Measurements from ENCODE around the gene PIK3R6.
A peak's percentile ranks its signal among the peaks of the same experiment; 100 is the strongest.

PIK3R6 gene

DNA sequence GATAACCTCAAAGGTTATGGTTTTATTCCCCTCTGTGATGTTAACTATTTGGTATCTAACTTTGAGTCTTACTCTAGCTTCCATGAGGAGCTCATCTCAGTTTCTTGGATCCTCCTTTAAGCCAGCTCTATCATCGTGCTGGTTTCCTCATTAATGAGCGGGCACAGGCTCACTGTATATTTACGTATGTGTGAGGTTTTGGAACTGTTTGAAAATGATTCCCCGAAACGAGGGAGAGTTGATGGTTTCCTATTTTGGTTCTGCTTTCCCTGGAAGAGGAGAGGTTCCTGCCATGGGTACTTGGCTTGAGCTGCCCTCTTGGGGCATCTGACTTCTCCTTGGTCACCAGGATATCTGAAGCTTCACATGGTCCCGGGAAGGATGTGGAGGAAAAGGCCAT, 32.7 kb upstream of the PIK3R6 start:
- no peak for TF ChIP-seq CTCF (IDR thresholded peaks at IDR 0.05; ENCODE audit: borderline replicate concordance, insufficient read depth, low read depth, low read length)
- H3K4me3 ChIP-seq (ENCODE audit: low read depth, low read length) = no peak overlapping the region

DNA sequence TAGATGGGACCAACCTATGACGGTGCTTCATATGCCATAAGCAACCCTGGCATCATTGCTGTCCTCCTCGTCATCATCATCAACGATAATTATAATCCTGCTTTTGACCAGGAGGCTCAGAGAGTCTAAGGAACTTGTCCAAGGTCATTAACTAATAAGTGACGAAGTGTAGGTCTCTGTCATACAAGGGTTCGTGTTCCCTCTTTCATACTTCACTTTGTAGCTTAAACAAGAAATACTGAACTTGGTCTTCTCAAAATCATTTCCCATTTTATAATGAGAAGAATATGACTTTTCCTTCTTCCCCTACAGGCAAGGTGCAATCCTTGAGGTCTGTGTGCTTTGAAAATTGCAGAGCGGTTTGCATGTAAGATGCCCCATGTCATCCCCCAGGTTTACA, 31.2 kb upstream of the PIK3R6 start:
- no peak overlapping the region for H3K4me3 ChIP-seq (ENCODE audit: low read depth, low read length)
- TF ChIP-seq CTCF (IDR thresholded peaks at IDR 0.05; ENCODE audit: borderline replicate concordance, insufficient read depth, low read depth, low read length) = no peak

DNA sequence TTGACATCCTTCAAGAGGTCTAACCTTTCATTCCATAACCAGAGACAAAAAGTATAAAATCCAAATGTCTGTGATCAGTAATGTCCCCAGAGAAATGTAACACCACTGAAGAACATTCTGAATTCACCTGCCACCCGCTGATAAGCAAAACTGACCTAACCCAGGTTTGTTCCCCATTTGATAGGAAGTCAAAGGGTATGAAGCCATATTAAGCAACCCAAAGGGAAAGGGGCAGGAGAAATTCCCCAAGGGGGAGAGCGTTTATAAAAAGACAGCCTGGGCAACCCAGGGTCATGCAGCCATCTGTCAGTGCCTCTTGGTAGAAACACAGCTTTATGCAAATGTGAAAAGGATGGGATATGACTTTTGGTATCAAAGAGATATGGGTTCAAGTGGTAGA, 30.7 kb upstream of the PIK3R6 start:
- TF ChIP-seq CTCF (IDR thresholded peaks at IDR 0.05; ENCODE audit: borderline replicate concordance, insufficient read depth, low read depth, low read length) = no peak
- no peak overlapping the region for H3K4me3 ChIP-seq (ENCODE audit: low read depth, low read length)

- no peak for TF ChIP-seq CTCF (IDR thresholded peaks at IDR 0.05; ENCODE audit: borderline replicate concordance, insufficient read depth, low read depth, low read length)
- no peak overlapping the region for H3K4me3 ChIP-seq (ENCODE audit: low read depth, low read length)
Observed at GRCh38 chr17:8896641-8897635, 29.5 kb upstream of the PIK3R6 start.

DNA sequence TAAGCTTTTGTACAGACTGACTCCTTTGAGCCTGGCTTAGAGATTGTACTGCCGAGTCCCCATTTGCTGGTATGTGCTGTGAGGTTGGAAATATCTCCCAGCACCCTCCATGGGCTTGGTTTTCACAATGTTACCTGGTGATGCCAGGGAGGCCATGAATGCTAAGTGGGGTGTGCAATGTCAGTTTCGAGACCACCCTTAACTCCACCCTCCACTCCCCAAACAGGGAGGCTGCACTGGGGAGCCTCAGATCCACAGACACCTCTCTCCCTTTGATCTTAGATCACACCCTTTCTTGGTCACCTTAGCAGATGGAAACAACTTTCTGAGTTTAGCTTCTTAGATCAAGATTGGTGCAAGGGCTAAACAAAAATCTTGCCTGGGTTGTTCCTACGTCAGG, 28.6 kb upstream of the PIK3R6 start:
- H3K4me3 ChIP-seq (ENCODE audit: low read depth, low read length) = no peak overlapping the region
- TF ChIP-seq CTCF (IDR thresholded peaks at IDR 0.05; ENCODE audit: borderline replicate concordance, insufficient read depth, low read depth, low read length) = no peak

- no peak overlapping the region for H3K4me3 ChIP-seq (ENCODE audit: low read depth, low read length)
- peak; percentile 69 for TF ChIP-seq CTCF (IDR thresholded peaks at IDR 0.05; ENCODE audit: borderline replicate concordance, insufficient read depth, low read depth, low read length)
Observed at GRCh38 chr17:8894673-8895578, 27.5 kb upstream of the PIK3R6 start.
